H1 (cell line): Measurements from ENCODE around the gene LRRK1. TPM values are rescaled to one million over a fixed set of nuclear protein-coding genes. Genes with fewer than 3 reads are reported as not detected.

Experiments
- CTCF ChIA-PET: fragments of 300-600 bp; sonication (Branson Sonifier 250); formaldehyde crosslinking; loops from one replicate; lab custom pipeline; 2021; ENCODE audit not compliant: partially characterized antibody; lab: Charles Lee
- POLR2A ChIA-PET: fragments of 300-600 bp; sonication (Branson Sonifier 250); formaldehyde crosslinking; loops from one replicate; lab custom pipeline; 2021; ENCODE audit warnings: inconsistent platforms; ENCODE audit not compliant: partially characterized antibody; lab: Charles Lee
- DNase-seq, 2 experiments: peaks; one replicate each; pipeline versions ENCODE4 v3.0.0 to v3.0.0-alpha.2; 2010 to 2022; ENCODE audit warnings: low spot score in 2 of 2, low read depth in 1 of 2, mixed read lengths in 1 of 2
- FAIRE-seq: peaks from 2 replicates; lab custom pipeline; 2011; peaks lifted over from hg19 to GRCh38; lab: Jason Lieb, UNC
- H2AFZ ChIP-seq: 2 replicates; pipeline ENCODE4 v1.8.1; 2012; ENCODE audit warnings: low read length, inconsistent platforms
- H2AK5ac ChIP-seq: 2 replicates; pipeline ENCODE4 v1.6.1; 2013; ENCODE audit warnings: low read depth, low read length
- H2BK120ac ChIP-seq: replicated peaks from 2 replicates; pipeline ENCODE3; 2013; ENCODE audit warnings: low read depth, low read length, inconsistent platforms
- H2BK12ac ChIP-seq: 2 replicates; pipeline ENCODE4 v1.6.1; 2013; ENCODE audit warnings: low read depth, low read length
- H2BK15ac ChIP-seq: 2 replicates; pipeline ENCODE4 v1.6.1; 2013; ENCODE audit warnings: low read length
- H2BK20ac ChIP-seq: 2 replicates; pipeline ENCODE4 v1.6.1; 2013; ENCODE audit warnings: low read length
- H2BK5ac ChIP-seq: 2 replicates; pipeline ENCODE4 v1.6.1; 2013; ENCODE audit warnings: low read depth, low read length
- H3K14ac ChIP-seq: 2 replicates; pipeline ENCODE4 v1.6.1; 2013; ENCODE audit warnings: inconsistent platforms; ENCODE audit not compliant: insufficient read length
- H3K18ac ChIP-seq: 2 replicates; pipeline ENCODE4 v1.6.1; 2013; ENCODE audit warnings: low read length; ENCODE audit errors: extremely low read depth
- H3K23ac ChIP-seq: 2 replicates; pipeline ENCODE4 v1.6.1; 2013; ENCODE audit warnings: inconsistent platforms; ENCODE audit not compliant: insufficient read length
- H3K23me2 ChIP-seq: 2 replicates; pipeline ENCODE4 v1.6.1; 2013; ENCODE audit warnings: low read depth, low read length
- H3K27ac ChIP-seq: 2 replicates; pipeline ENCODE4 v1.6.1; 2011; ENCODE audit warnings: low read depth, low read length, inconsistent platforms
- H3K27me3 ChIP-seq, 4 experiments: replicated peaks in 1 of 4; 1 replicate in 1 of 4; 2 replicates in 3 of 4; pipeline versions ENCODE4 v1.6.1 to v1.8.1; 2011 to 2013; ENCODE audit warnings: low read length in 3 of 4, mild to moderate bottlenecking in 3 of 4, inconsistent platforms in 2 of 4, mixed read lengths in 2 of 4, moderate library complexity in 1 of 4; ENCODE audit not compliant: control insufficient read depth in 3 of 4, insufficient read depth in 3 of 4; ENCODE audit errors: extremely low read depth in 1 of 4
- H3K36me3 ChIP-seq, 4 experiments: 2 replicates each; pipeline versions ENCODE4 v1.6.1 to v1.8.1; 2011 to 2013; ENCODE audit warnings: mild to moderate bottlenecking in 4 of 4, low read length in 3 of 4, moderate library complexity in 2 of 4, control low read depth in 1 of 4, inconsistent platforms in 1 of 4; ENCODE audit not compliant: insufficient read depth in 4 of 4, control insufficient read depth in 2 of 4
- H3K4ac ChIP-seq: replicated peaks from 2 replicates; pipeline ENCODE3; 2013; ENCODE audit warnings: low read length, low read depth, mixed read lengths, inconsistent platforms; ENCODE audit not compliant: insufficient read length
- H3K4me1 ChIP-seq, 4 experiments: replicated peaks in 1 of 4; 1 replicate in 1 of 4; 2 replicates in 3 of 4; pipeline versions ENCODE4 v1.6.1 to v1.8.1; 2011 to 2013; ENCODE audit warnings: low read length in 3 of 4, inconsistent platforms in 2 of 4, mixed read lengths in 1 of 4; ENCODE audit not compliant: insufficient read depth in 4 of 4, control insufficient read depth in 3 of 4
- H3K4me2 ChIP-seq, 2 experiments: 2 replicates each; pipeline versions ENCODE4 v1.6.1 to v1.8.1; 2011 to 2013; ENCODE audit warnings: low read depth in 2 of 2, low read length in 2 of 2, control low read depth in 1 of 2, inconsistent platforms in 1 of 2, mild to moderate bottlenecking in 1 of 2; ENCODE audit not compliant: insufficient read depth in 1 of 2
- H3K4me3 ChIP-seq, 4 experiments: fragments of 200-600, 300-600 bp in 1 of 4; sonication (generic), shearing (Covaris generic), sonication (Bioruptor Twin) in 1 of 4; 2 replicates each; pipeline versions ENCODE4 v1.5.1 to v1.8.1; 2011 to 2016; ENCODE audit warnings: low read length in 4 of 4, low read depth in 3 of 4, control low read depth in 2 of 4, inconsistent platforms in 2 of 4, mild to moderate bottlenecking in 2 of 4, mixed read lengths in 1 of 4, moderate library complexity in 1 of 4; ENCODE audit not compliant: insufficient read depth in 2 of 4; ENCODE audit errors: extremely low read depth in 1 of 4
- H3K56ac ChIP-seq: replicated peaks from 2 replicates; pipeline ENCODE3; 2013; ENCODE audit warnings: low read depth, mild to moderate bottlenecking, mixed read lengths, low read length, inconsistent platforms; ENCODE audit not compliant: insufficient read length
- H3K79me1 ChIP-seq: 2 replicates; pipeline ENCODE4 v1.6.1; 2013; ENCODE audit warnings: low read depth, low read length, control low read depth
- H3K79me2 ChIP-seq, 2 experiments: 2 replicates each; pipeline versions ENCODE4 v1.6.1 to v1.8.1; 2012 to 2013; ENCODE audit warnings: low read length in 2 of 2, mild to moderate bottlenecking in 2 of 2, inconsistent platforms in 1 of 2; ENCODE audit not compliant: insufficient read depth in 2 of 2, control insufficient read depth in 1 of 2
- H3K9ac ChIP-seq, 4 experiments: replicated peaks in 1 of 4; 1 replicate in 1 of 4; 2 replicates in 3 of 4; pipeline versions ENCODE4 v1.6.1 to v1.8.1; 2011 to 2013; ENCODE audit warnings: low read depth in 3 of 4, low read length in 3 of 4, control low read depth in 2 of 4, mild to moderate bottlenecking in 2 of 4, moderate library complexity in 2 of 4, inconsistent platforms in 1 of 4; ENCODE audit errors: extremely low read depth in 1 of 4
- H3K9me3 ChIP-seq, 2 experiments: 2 replicates each; pipeline versions ENCODE4 v1.6.1 to v1.8.1; 2012 to 2013; ENCODE audit warnings: mild to moderate bottlenecking in 2 of 2, moderate library complexity in 2 of 2, control low read depth in 1 of 2, inconsistent platforms in 1 of 2, low read depth in 1 of 2, low read length in 1 of 2, mixed read lengths in 1 of 2; ENCODE audit not compliant: insufficient read depth in 2 of 2
- H4K20me1 ChIP-seq, 2 experiments: replicated peaks in 1 of 2; 2 replicates each; pipeline versions ENCODE3 to v1.8.1; 2011 to 2013; ENCODE audit warnings: inconsistent platforms in 2 of 2, low read length in 2 of 2, mild to moderate bottlenecking in 1 of 2; ENCODE audit not compliant: insufficient read depth in 2 of 2, control insufficient read depth in 1 of 2
- H4K5ac ChIP-seq: 2 replicates; pipeline ENCODE4 v1.6.1; 2013; ENCODE audit warnings: low read length, low read depth, mixed read lengths, inconsistent platforms; ENCODE audit not compliant: insufficient read length
- H4K8ac ChIP-seq: 2 replicates; pipeline ENCODE4 v1.8.0; 2013; ENCODE audit warnings: mild to moderate bottlenecking, moderate library complexity, low read length, inconsistent platforms; ENCODE audit not compliant: insufficient read depth; ENCODE audit errors: extremely low read depth
- H4K91ac ChIP-seq: replicated peaks from 2 replicates; pipeline ENCODE3; 2013; ENCODE audit warnings: low read length, mixed read lengths, inconsistent platforms; ENCODE audit not compliant: insufficient read length
- GABPA ChIP-seq: IDR thresholded peaks from 2 replicates; pipeline ENCODE4 v1.6.1; 2011; ENCODE audit warnings: mild to moderate bottlenecking, low read length, moderate library complexity, borderline replicate concordance; ENCODE audit not compliant: insufficient read depth
- POU5F1 ChIP-seq: IDR thresholded peaks from 2 replicates; pipeline ENCODE4 v1.6.1; 2011; ENCODE audit warnings: low read depth, mild to moderate bottlenecking, low read length, moderate library complexity
- RBBP5 ChIP-seq: IDR thresholded peaks from 2 replicates; pipeline ENCODE4 v1.7.1; 2012; ENCODE audit warnings: low read depth, mild to moderate bottlenecking, inconsistent platforms, low read length, moderate library complexity, borderline replicate concordance
- RFX5 ChIP-seq: IDR thresholded peaks from 2 replicates; pipeline ENCODE4 v1.6.1; 2011; ENCODE audit warnings: low read depth, low read length, improper control_type of control experiment, borderline replicate concordance
- RNF2 ChIP-seq: fragments of 200-900, 300-1000 bp; sonication (generic); IDR thresholded peaks from 2 replicates; pipeline ENCODE4 v1.7.1; 2016; ENCODE audit warnings: borderline replicate concordance, low read depth, mild to moderate bottlenecking, antibody characterized with exemption, low read length; ENCODE audit not compliant: poor library complexity, severe bottlenecking; ENCODE audit errors: missing control alignments
- SAP30 ChIP-seq: fragments of 300-600 bp; sonication (generic); IDR thresholded peaks from 2 replicates; pipeline ENCODE4 v1.7.1; 2012; ENCODE audit warnings: low read length, moderate library complexity, mild to moderate bottlenecking, inconsistent platforms; ENCODE audit not compliant: insufficient read depth, insufficient replicate concordance
- SUZ12 ChIP-seq: fragments of 200-600 bp; sonication (generic); IDR thresholded peaks from 2 replicates; pipeline ENCODE4 v1.6.1; 2012; ENCODE audit warnings: mild to moderate bottlenecking, inconsistent platforms, low read length, moderate library complexity, mixed read lengths
- WGBS, 2 experiments: shearing (Covaris generic) in 1 of 2; methylation state at CpG; one replicate each; pipeline versions ENCODE4 v1.1.6 to v1.1.7; 2013 to 2015; ENCODE audit warnings: low lambda C conversion rate in 2 of 2, mixed read lengths in 2 of 2, inconsistent platforms in 1 of 2, low coverage in 1 of 2, missing lambda C conversion rate in 1 of 2; ENCODE audit not compliant: insufficient replicate concordance in 2 of 2, insufficient coverage in 1 of 2, insufficient read length in 1 of 2; ENCODE audit errors: extremely low coverage in 1 of 2, missing lambda C conversion rate in 1 of 2; 5-methylcytosine and 5-hydroxymethylcytosine counted together
- polyA plus RNA-seq, 7 experiments: library from polyadenylated mRNA; depleted of rRNA in 3 of 7; stranded (reverse) in 5 of 7; unstranded in 2 of 7; fragments of >200 nt in 5 of 7; fragments of 200-250 nt in 2 of 7; gene quantifications; 1 replicate in 5 of 7; 2 replicates in 1 of 7; 4 replicates in 1 of 7; pipeline versions ENCODE4 v1.2.1 to v1.2.3, GENCODE V29; 2011 to 2013; ENCODE audit warnings: missing spikeins in 2 of 7, mixed read lengths in 2 of 7
- total RNA-seq: library from RNA; stranded (reverse); fragmentation: NEBNext Ultra II Directional; extraction: Animal tissue kit (Norgen Biotek cat#: 25700); gene quantifications from 2 replicates; pipeline ENCODE4 v1.2.1, GENCODE V29; 2021
- TF ChIP-seq, protein P1 (sequence below): IDR thresholded peaks from 2 replicates; pipeline ENCODE4 v1.6.1; 2011; ENCODE audit warnings: low read depth, mild to moderate bottlenecking, low read length; ENCODE audit not compliant: insufficient read depth

LRRK1 gene
- total and polyA plus RNA-seq, 2 of the 8 experiments (the other 6 are each of a cell fraction or from before 2014, with no cell fraction given), result 1.2 to 3.6 TPM

- CTCF ChIA-PET, result interaction anchor here (0.6 to 4.2 kb wide), 22 partner anchors 12 to 225 kb away, joined by 3 to 30 read pairs (median 6); no protein-coding TSS in a partner anchor
Observed at GRCh38 chr15:101068523-101068960, 149.4 kb downstream of the LRRK1 start.

More at GRCh38 chr15:101068523-101068960, 149.4 kb downstream of the LRRK1 start:
- no peaks in the 10 kb centered on the region for H4K20me1 ChIP-seq
- H3K79me1 ChIP-seq, result no peaks in the 10 kb centered on the region
- no peak overlapping the region for H3K14ac ChIP-seq
- H3K9ac ChIP-seq, result peak overlapping the region; percentile 35 to 59 (median 50); a peak in 5 of 7 replicates
- peak overlapping the region; percentile 97 for H3K18ac ChIP-seq
- H2BK12ac ChIP-seq, result peak overlapping the region; percentile 96
- H3K9me3 ChIP-seq, result peaks cover 0 to 3% of the 10 kb centered on the region in 2 experiments; a peak in 1 of 4 replicates
- WGBS, 2 experiments, result 38% methylated on average over 11 of the region's 11 CpGs; no CpG with 5 or more reads in 1 of the 2 experiments
- peak overlapping the region; percentile 64 for H4K5ac ChIP-seq
- H3K4me1 ChIP-seq, result peaks cover 23 to 48% (median 34%) of the 10 kb centered on the region in 4 experiments
- H2BK20ac ChIP-seq, result peak overlapping the region; percentile 51
- H3K4me3 ChIP-seq, result peak overlapping the region in 3 of 4 experiments; percentile 26 to 44 (median 34); a peak in 5 of 8 replicates
- peak overlapping the region; percentile 94 for H3K56ac ChIP-seq
- H2BK5ac ChIP-seq, result peak overlapping the region; percentile 100
- peak overlapping the region; percentile 100 for H2BK120ac ChIP-seq
- peak overlapping the region; percentile 3 for H3K23ac ChIP-seq
- H4K8ac ChIP-seq, result peak overlapping the region; percentile 76
- H3K23me2 ChIP-seq, result no peaks in the 10 kb centered on the region; the same call in 1 of the 2 replicates
- peak overlapping the region; percentile 99 for H4K91ac ChIP-seq
- peak overlapping the region; percentile 92 for H3K27ac ChIP-seq
- POLR2A ChIA-PET, result interaction anchor here (0.8 to 4.7 kb wide), 12 partner anchors 8 to 183 kb away, joined by 3 to 14 read pairs (median 9); partner anchors contain the start of gene CHSY1
- peak overlapping the region; percentile 99 for H3K4ac ChIP-seq
- no peak overlapping the region for H2AFZ ChIP-seq
- peak overlapping the region; percentile 13; the same call in 1 of the 2 replicates for H2BK15ac ChIP-seq
- DNase-seq, result no peak
- H3K27me3 ChIP-seq, result no peaks in the 10 kb centered on the region
- peak overlapping the region; percentile 91; the same call in 1 of the 2 replicates for H2AK5ac ChIP-seq
- H3K36me3 ChIP-seq, result no peaks in the 10 kb centered on the region
- TF ChIP-seq RBBP5 (no peak), SAP30 (no peak), RFX5 (no peak), SUZ12 (no peak), RNF2 (no peak), POU5F1 (no peak), GABPA (no peak)
- TF ChIP-seq, protein P1, sequence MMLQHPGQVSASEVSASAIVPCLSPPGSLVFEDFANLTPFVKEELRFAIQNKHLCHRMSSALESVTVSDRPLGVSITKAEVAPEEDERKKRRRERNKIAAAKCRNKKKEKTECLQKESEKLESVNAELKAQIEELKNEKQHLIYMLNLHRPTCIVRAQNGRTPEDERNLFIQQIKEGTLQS, result no peak
- TF ChIP-seq, all 59 proteins: peak for 0
- Histone ChIP-seq H3K79me2 (no peaks in the 10 kb centered on the region), H3K4me2 (peak overlapping the region; percentile 65 to 69)
- no peak for FAIRE-seq
